CD4-positive, alpha-beta T cell treated with Interleukin-10 for 1 hour (primary cell): ENCODE results near the gene IFT43.

Source experiments
- DNase-seq: peaks from one replicate; pipeline ENCODE4 v3.0.0-alpha.2; 2020

IFT43 gene

GRCh38 chr14:75985618-75986438 is at the start of gene IFT43:
TSS of gene IFT43 (plus strand) at chr14:75985763. CDS start at chr14:75985787, 24 bp downstream.
- peak; percentile 91 for DNase-seq

- no peak for DNase-seq
These were observed 46.4 kb upstream of the IFT43 start for GRCh38 chr14:75939200-75939599.

DNA sequence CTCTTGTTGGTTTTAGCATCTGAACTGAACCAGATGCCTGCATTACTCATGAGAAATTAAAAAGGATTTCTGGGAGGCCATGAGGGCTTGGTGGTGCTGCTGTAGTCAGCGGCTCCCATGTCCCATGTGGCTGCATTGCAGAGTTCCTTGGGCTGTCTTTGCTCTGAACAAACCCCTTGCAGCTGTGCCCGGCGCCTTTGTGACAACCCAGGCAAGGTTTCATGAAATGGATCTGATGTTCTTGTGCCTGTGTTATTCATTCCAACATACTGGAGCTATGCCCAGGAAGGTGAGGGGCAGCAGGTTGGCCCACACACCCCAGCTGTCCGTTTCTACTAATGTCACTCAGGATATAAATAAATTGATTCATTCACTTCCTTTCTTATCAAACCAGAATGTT is 44.5 kb upstream of the IFT43 start:
- DNase-seq, result no peak

DNA sequence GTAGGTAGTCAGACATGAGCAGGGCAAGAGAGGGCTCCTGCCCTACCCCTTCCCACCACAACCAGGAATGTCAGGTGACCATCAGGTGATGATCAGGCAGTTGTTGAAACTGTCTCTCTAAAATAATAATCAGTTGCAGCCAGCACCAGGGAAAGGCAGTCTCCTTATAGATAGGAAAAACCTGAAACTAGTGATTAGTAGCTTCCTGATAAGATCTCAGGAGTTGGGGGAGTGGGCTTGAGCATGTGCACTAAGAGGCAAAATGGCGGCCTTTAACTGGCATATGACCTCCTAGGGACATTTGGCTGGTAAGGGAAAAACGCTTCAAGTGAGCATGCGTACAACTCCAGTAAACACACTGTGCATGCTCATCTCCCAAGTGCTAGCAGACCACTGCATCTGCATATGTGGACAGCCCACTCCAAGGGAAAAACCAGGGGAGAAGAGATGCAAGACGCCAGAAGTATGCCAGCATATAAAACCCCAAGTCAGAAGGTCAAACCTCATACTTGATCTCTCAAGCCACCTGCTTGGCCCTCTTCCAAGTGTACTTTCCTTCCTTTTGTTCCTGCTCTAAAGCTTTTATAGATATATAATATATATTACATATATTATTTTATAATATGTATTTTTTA is 40.8 kb upstream of the IFT43 start:
- no peak for DNase-seq

DNA sequence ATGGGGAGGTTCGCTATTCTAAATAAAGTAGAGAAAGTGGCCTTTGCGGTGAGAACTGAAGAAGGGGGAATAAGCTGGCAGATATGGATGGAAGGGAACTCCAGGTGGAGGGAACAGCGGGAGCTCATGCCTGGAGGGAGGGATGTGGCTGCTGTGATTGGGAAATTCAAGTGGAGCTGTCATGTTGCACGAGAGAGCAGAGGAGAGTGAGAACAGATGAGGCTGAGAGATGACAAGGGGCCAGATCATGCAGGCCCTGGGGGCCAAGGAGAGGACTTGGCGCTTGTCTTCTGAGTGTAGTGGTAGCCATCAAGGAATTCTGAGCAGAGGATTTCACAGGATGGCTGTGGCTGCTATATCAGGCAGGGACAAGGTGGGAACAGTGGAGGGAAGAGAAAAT is 38.8 kb upstream of the IFT43 start:
- no peak for DNase-seq

DNA sequence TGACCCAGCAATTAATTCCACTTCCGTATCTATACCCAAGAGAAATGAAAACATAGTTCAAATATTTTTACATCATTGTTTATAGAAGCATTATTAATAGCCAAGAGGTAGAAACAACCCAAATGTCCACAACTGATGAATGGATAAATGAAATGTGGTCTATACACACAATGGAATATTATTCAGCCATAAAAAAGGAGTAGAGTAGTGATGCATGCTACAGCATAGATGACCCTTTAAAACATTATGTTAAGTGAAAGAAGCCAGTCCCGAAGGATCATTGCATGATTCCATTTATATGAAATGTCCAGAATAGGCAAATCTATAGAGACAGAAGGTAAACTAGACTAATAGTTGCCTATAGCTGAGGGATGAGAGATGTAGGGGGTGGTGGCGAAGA is 33.1 kb upstream of the IFT43 start:
- DNase-seq, result no peak

DNA sequence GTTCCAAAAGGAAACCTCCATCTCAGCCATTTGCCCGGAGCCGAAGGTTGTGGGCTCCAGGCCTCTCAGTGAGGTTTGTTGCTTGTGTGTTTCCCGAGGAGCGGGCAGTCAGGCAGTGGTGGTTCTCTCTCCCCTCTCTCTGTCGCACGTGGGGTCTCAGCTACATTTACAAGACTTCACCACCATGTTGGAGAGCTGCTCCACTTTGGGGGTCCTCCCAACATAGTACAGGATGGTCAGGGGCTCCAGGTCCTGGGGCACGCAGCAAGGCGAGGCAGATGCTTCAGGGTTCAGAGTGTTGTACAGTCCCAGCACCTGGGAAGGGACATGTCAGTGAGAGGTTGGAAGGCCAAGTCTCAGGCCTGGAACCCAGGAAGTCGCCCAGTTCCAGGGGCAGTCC is 26.5 kb upstream of the IFT43 start:
- DNase-seq, result no peak

DNA sequence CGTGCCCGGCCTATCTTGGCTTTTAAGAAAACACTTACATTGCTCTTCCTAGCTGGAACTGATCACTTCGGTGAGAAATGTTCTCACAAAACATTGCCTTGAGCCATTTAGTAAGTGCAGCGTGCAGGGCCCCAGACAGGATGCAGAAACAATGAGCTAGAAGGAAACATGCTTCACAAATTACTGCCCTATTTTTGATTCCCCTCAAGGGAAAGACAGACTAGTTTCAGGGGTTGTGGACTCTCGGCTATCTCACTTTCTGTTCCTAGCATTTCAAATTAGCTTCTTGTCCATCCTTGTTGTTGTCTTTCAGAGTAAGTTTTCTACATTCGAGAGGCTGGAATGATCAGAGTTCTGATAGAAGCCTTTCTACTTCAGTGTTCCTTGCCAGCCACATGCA is 25.3 kb upstream of the IFT43 start:
- no peak for DNase-seq

DNA sequence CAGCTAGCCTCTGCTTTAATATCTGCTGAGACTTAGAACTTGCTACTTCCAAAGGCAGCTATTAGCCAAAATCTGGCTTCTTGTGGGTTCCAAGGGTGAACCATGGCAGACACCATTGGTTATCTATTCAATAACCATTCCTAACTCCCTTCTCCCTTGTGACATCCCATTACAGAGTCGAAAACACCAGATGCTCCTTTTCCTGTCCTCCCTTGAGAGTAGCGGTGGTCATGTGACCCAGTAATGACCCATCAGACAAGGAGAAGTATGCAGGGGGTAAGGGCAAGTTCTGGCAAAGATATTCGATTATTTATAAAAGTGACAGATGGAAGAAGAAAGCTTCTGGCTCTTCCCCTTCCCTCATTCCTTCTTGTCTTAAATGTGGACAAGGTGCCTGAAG is 23.9 kb upstream of the IFT43 start:
- DNase-seq, result no peak

- DNase-seq, result no peak
These were observed 17.7 kb upstream of the IFT43 start for GRCh38 chr14:75967866-75968265.

DNA sequence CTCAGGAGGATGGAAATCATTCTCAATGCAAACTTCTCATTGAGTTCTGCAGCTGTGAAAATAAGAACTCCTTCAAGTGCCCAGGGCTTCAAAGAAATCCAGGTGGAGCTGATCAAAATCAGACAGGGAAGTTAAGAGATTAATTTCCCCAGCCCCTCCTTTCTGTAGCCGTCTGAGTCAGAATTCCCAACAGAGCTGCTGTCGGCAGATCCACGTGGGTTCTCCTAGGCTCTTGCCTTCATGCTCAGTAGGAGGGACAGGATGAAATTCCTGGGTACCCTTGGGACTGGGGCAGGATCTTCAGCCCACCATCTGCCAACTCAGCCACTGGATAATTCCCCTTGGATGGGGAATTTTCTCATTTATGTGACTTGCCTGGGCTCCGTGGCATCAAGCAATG is 17.1 kb upstream of the IFT43 start:
- no peak for DNase-seq

DNA sequence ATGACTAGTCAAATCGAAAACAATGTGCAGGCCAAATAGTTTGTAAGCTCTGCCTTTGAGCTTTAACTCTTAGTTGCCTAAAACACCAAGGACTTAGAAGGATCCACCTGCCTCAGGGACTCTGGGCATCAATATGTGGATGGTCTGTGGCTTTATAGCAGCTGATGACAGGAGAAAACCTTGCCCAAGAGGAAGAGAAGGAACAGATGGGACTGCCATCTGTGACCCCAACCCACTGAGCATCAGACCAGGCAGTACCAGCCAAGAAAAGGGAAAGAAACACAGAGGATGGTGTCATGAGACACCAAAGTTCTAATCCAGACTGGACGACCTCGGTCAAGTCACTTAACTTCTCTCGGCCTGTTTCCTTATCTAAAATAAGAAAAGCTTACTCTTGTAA is 16.4 kb upstream of the IFT43 start:
- DNase-seq, result no peak

GRCh38 chr14:75969891-75970290 is 15.7 kb upstream of the IFT43 start:
- no peak for DNase-seq

DNA sequence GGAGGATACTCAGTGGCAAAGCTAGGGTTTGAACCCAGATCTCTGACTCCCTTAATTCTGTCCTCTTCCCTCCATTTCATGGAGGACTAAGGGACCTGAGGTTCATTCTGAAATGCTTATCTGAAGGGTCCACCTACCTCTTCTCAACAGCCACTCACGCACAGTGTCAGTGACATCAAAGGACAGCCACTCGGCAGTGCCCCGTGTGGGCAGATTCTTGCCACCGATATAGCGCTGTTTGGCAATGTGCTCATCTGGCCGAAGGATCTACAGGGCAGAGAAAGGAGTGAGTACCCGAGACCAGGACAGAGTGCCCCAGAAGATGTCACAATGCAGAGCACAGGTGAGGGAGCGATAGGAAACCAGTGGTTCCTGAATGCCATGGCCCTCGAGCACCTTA is 14.6 kb upstream of the IFT43 start:
- DNase-seq, result no peak

GRCh38 chr14:75971509-75971908 is 14.1 kb upstream of the IFT43 start:
- DNase-seq, result no peak

GRCh38 chr14:75972801-75973421 is 12.7 kb upstream of the IFT43 start:
- DNase-seq, result no peak

DNA sequence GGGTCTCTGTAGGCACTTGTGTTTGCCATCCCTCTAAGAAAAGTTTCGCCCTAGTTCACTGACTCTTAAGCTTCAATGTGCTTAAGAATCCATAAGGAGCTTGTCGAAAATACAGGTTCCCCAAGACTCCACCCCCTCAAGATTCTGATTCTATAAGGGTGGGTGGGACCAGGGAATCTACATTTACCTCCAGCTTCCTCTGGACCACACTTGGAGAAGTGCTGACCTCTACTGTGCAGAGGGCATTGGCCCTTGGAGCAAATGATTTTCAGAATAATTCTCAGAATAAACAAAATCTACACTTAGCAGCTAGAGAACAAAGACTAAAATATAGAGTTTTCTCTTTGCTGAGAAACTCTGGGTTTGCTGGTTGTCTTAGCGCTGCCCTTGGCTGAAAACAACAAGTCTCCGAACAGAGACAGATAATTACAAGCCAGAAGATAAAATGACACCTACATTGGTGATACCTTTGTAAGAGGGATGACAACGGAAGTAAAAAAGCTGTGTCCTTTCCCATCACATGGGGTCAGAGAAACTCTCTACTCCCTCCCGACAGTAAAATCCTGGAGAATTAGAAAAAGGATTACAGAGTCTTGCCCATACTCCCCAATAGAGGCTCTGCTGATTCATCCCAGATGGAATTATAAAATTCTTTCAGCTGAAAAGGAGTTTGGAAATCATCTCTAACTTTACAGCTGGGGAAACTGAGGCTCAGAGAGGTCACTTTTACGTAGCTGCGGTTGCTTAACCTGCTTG is 8.6 kb upstream of the IFT43 start:
- no peak for DNase-seq

DNA sequence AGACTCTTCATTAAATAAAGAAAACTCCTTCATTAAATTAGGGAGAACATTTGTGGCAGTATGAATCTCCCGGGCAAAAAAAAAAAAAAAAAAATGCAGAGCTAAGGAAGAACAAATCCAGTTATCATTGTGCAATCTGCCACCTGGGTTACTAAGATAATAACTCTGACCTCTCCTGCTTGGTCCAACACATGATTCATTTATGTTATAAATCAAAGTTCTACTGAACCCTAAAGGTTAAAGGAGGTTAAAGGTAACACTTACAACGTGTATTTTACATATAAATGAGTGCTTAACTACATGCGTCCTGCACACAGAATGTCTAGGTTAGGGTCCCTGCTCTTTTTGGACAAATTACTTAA is 8.0 kb upstream of the IFT43 start:
- DNase-seq, result no peak

DNA sequence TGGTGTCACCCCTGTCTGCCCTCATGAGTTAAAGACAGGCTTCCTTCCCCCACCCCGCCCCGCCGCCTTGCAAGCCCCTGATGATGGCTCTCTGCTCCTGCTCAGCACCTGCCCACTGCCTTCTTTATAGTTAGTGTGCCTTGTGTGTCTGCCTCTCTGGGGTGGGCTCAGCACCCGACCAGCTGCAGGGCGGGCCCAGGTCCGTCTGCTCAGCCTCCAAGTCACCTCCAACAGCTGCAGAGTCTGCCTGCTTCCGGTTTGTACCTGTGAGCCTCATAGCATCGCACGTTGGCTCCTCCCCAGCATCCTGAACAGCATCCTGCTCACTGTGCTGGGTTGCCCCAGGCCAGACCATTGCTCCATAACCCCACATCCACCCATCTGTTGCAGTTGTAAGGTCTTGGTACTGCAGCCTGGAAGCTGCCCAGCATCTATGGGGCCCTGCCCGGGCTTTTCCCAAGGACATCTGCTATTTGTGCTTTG is 7.3 kb upstream of the IFT43 start:
- peak; percentile 31 for DNase-seq

DNA sequence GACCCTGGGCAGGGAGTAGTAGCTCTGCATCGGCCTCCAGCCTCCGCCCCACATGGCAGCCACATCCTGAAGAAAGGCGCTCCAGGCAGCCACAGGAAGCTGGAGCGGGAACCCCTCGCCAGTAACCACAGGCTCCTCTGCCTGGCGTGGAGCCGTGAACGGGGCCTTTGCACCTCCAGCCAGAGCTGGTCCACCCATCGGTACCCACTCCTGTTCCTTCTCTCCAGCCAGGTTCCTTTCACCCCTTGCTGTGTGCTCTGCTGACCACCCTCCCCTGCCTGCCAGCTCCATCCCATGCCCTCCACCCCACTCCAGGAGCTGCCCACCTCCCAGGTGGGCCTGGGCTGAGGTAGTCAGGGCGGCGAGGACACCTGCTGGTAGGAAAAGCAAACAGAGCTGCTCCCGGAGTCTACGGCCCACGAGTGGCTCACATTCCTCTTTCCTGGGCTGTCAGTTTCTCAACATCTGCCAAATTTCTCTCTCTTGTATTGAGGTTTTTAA is 6.4 kb upstream of the IFT43 start:
- peak; percentile 25 for DNase-seq

DNA sequence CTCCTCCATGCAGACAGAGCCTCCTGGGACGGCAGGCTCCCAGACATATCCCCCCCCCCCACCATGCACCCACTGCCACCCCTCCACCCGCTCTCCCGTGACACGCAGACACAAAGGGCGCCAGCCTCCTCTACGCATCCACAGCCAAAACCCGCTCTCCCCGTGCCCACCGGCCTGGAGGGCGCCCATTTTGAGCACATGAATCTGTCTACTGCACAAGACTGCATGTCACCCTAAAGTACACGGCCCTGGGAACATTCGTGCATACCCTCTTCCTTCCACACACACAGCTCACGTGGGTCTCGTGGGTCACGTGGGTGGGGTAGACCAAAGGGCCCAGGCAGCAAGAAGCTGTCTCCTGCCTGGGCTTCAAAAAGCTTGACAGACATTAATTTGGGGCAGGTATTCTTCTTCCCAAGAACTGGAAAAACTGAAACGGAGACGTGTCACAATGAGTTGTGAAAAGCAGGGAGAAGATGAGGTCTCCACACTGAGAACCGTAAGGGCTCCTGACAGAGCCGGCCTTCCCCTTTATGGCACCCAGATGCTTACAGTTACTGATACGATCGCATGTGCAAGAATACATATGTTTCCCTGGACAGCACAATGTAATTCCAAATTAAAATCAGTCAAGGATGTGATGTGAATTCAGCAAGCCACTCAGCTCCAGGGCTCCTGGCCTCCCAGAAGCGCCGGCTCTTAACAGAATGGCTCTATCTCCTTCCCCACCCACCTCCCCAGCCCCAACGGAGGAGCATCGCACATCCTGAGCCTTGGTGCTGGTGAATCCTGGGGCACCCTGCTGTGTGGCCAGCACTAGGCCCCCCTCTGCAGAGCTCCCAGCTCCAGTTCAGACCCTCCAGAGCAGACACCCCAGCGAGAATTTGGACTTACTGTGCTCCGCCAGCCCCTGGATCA is 5.7 kb upstream of the IFT43 start:
- no peak for DNase-seq

DNA sequence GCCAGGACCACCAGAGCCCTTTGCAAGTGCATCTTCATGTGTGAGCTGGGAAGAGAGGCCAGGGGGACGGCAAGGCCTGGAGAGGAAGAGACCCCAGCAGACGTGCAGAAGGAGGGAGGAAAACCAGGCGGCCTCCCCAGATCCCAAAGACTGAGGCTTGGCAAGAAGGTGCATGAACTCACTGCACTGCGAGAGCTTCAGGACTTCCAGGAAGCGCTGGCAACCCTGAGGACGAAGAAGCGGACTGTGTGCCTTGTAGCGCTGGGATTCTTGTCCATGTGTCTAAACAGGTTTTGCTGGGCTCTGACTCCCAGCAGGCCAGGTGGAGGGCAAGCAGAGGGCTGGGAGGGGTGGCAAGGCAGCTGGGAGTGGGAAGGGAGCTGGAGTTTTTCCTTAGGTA is 4.7 kb upstream of the IFT43 start:
- DNase-seq, result no peak
